ENCODE measurements around the gene FBXW9.

Gene FBXW9

DNA sequence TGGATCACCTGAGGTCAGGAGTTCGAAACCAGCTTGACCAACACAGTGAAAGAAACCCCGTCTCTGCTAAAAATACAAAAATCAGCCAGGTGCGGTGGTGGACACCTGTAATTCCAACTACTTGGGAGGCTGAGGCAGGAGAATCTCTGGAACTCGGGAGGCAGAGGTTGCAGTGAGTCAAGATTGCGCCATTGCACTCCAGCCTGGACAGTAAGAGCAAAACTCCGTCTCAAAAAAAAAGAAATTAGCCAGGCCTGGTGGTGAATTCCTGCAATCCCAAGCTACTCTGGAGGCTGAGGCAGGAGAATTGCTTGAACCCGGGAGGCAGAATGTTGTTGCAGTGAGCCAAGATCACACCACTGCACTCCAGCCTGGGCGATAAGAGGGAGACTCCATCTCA, 12.2 kb upstream of the FBXW9 start:
- no peak for DNase-seq
- Mint-ChIP-seq H3K27ac (no peak overlapping the region), H3K9me3 (peaks cover 9% of the 10 kb centered on the region), H3K4me3 (no peak overlapping the region), H3K4me1 (peaks cover 2% of the 10 kb centered on the region), H3K36me3 (ENCODE audit: low read depth) (peaks cover 73% of the 10 kb centered on the region), H3K27me3 (ENCODE audit: low read depth, poor library complexity) (no peaks in the 10 kb centered on the region)
- TF ChIP-seq CTCF (IDR thresholded peaks at IDR 0.05), result no peak

- no peak overlapping the region for H3K27ac Mint-ChIP-seq
- peaks cover 71% of the 10 kb centered on the region for H3K36me3 Mint-ChIP-seq (ENCODE audit: low read depth)
- H3K27me3 Mint-ChIP-seq (ENCODE audit: low read depth, poor library complexity), result peaks cover 4% of the 10 kb centered on the region
- H3K4me3 Mint-ChIP-seq, result no peak overlapping the region
- TF ChIP-seq CTCF (IDR thresholded peaks at IDR 0.05), result no peak
- DNase-seq, result no peak
- H3K9me3 Mint-ChIP-seq, result no peaks in the 10 kb centered on the region
- H3K4me1 Mint-ChIP-seq, result peaks cover 15% of the 10 kb centered on the region
These were observed 9.9 kb upstream of the FBXW9 start for GRCh38 chr19:12706332-12706718.

DNA sequence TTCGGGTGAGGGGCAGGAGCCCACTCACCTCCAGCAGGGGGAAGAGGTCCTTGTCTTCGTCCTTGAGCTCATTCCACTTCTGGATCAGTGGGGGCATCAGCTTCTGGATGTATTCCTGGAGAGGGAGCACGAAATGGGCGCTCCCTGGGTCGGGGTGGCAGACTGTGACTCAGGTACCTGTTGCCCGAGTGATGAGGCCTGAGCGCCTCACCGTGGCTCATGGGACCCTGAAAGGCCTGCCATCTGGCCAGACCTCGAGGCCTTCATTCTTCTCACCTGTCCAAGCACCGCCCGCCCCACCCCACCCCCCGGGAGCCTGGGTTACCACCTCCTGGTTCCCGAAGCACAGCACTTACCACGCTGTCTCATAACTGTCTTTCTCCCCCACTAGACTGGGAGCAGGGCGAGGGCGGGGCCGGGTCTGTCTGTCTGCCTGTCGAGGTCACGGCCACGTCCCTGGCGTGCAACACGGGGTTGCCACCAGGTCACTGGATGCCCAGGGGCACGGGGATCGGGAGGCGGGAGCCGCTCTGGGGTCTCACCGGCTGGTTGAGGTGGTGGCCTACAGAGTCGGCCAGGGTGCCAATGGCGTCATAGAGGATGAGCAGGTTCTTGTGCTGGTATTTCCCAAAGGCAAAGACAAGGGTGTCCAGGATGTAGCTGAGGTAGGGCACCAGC, 9.4 kb upstream of the FBXW9 start:
- H3K4me1 Mint-ChIP-seq, result peaks cover 20% of the 10 kb centered on the region
- no peak overlapping the region for H3K4me3 Mint-ChIP-seq
- no peak overlapping the region for H3K27ac Mint-ChIP-seq
- H3K9me3 Mint-ChIP-seq, result no peaks in the 10 kb centered on the region
- DNase-seq, result no peak
- peaks cover 71% of the 10 kb centered on the region for H3K36me3 Mint-ChIP-seq (ENCODE audit: low read depth)
- TF ChIP-seq CTCF (IDR thresholded peaks at IDR 0.05), result no peak
- peaks cover 4% of the 10 kb centered on the region for H3K27me3 Mint-ChIP-seq (ENCODE audit: low read depth, poor library complexity)

DNA sequence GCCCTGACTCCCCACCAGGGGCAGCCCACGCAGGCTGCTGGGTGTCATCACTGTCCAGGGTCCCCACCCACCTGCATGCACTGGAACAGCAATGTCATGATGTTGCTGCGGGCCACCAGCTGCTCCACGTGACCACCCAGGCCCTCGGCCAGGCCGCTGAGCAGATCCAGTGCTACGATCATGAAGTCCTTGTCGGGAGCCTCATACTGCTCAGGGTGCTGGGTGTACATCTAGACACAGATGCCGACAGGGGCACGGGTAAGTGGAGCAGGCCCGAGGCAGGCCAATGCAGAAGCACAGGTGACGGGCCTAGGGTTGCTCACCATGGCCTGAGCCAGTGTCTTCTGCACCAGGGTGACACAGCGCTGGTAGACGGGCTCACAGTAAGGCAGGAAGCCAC, 8.7 kb upstream of the FBXW9 start:
- H3K4me3 Mint-ChIP-seq, result no peak overlapping the region
- peaks cover 68% of the 10 kb centered on the region for H3K36me3 Mint-ChIP-seq (ENCODE audit: low read depth)
- peaks cover 24% of the 10 kb centered on the region for H3K4me1 Mint-ChIP-seq
- no peak overlapping the region for H3K27ac Mint-ChIP-seq
- no peak for DNase-seq
- no peak for TF ChIP-seq CTCF (IDR thresholded peaks at IDR 0.05)
- peaks cover 4% of the 10 kb centered on the region for H3K27me3 Mint-ChIP-seq (ENCODE audit: low read depth, poor library complexity)
- H3K9me3 Mint-ChIP-seq, result no peaks in the 10 kb centered on the region

DNA sequence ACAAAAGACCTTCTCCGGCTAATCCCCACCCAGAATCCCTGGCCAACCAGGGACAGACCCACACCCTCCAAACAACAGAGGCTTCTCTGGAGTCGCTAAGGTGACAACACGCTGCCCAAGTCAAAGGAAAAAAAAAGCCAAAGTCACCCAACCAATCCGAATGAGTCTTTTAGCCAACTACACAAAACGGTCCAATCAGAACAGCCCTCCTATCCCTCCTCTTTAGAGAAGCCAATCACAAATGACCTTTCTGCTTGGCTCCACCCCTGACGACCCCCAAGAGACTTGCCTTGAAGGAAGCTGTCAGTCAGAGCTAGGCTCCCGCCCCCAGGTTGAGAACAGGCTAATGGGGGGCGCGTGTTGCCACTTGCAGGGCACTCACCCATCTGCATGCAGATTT, 6.6 kb upstream of the FBXW9 start:
- Mint-ChIP-seq H3K27ac (peak overlapping the region; percentile 94), H3K27me3 (ENCODE audit: low read depth, poor library complexity) (peaks cover 4% of the 10 kb centered on the region), H3K4me1 (peaks cover 39% of the 10 kb centered on the region), H3K36me3 (ENCODE audit: low read depth) (peaks cover 68% of the 10 kb centered on the region), H3K9me3 (no peaks in the 10 kb centered on the region), H3K4me3 (peak overlapping the region; percentile 54)
- DNase-seq, result peak; percentile 66
- TF ChIP-seq CTCF (IDR thresholded peaks at IDR 0.05), result no peak

DNA sequence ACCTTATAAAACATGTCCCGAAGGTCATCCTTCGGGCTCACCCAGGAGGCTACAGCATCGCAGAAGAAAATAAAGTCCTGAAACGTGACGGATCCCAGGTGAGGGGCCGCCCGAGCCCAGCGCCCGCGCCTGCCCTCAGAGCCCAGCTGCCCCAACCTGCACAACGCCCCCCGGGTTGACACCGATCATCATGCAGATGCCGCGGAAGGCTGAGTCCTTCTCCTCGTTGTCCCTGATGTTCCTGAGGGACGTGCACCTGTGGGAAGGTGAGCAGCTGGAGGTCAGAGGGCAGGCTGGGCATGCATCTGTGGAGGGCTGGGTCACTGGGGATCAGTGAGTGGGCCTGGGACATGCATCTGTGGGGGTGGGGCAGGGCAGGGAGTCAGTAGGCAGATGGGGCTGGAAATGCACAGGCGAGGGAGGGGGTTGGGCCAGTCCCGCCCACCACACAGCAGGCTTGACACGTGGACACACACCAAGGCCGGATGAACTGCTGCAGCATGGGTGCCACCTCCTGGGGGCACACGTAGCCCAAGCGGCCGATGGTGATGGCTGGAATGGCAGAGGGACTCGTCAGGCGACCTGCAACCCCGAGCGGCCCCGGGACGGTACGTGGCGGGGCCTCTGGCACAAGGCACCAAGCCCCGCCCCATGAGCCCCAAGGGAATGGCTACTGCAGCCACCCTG, 5.3 kb upstream of the FBXW9 start:
- Mint-ChIP-seq H3K4me3 (no peak overlapping the region), H3K27ac (peak overlapping the region; percentile 72), H3K9me3 (no peaks in the 10 kb centered on the region), H3K36me3 (ENCODE audit: low read depth) (peaks cover 64% of the 10 kb centered on the region), H3K27me3 (ENCODE audit: low read depth, poor library complexity) (peaks cover 4% of the 10 kb centered on the region), H3K4me1 (peaks cover 43% of the 10 kb centered on the region)
- DNase-seq, result no peak
- TF ChIP-seq CTCF (IDR thresholded peaks at IDR 0.05), result no peak
